Hepatocyte (in vitro differentiated cells): ENCODE data around the gene DPP3. TPM values are rescaled to one million over a fixed set of nuclear protein-coding genes. Genes with fewer than 3 reads are reported as not detected.

Experiments
- DNase-seq: peaks from one replicate; pipeline ENCODE4 v3.0.0-alpha.2; 2016; ENCODE audit warnings: low spot score
- H2AFZ ChIP-seq: fragments of 200-600 bp; sonication (generic); 2 replicates; pipeline ENCODE4 v1.6.0; 2016; ENCODE audit warnings: antibody characterized with exemption, mild to moderate bottlenecking
- H3K27ac ChIP-seq: fragments of 200-600 bp; sonication (generic); 2 replicates; pipeline ENCODE4 v1.5.1; 2016; ENCODE audit warnings: mild to moderate bottlenecking
- H3K27me3 ChIP-seq: fragments of 200-600 bp; sonication (generic); 2 replicates; pipeline ENCODE4 v1.6.1; 2016
- H3K36me3 ChIP-seq: fragments of 200-600 bp; sonication (generic); replicated peaks from 2 replicates; pipeline ENCODE4 v1.5.1; 2016; ENCODE audit warnings: low read depth; ENCODE audit not compliant: insufficient read depth
- H3K4me1 ChIP-seq: fragments of 200-600 bp; sonication (generic); 2 replicates; pipeline ENCODE4 v1.5.1; 2016; ENCODE audit warnings: mild to moderate bottlenecking, moderate library complexity; ENCODE audit not compliant: insufficient read depth
- H3K4me2 ChIP-seq: fragments of 200-600 bp; sonication (generic); 2 replicates; pipeline ENCODE4 v1.6.0; 2016
- H3K4me3 ChIP-seq: fragments of 200-600 bp; sonication (generic); 2 replicates; pipeline ENCODE4 v1.5.1; 2016; ENCODE audit warnings: mild to moderate bottlenecking
- H3K79me2 ChIP-seq: fragments of 200-600 bp; sonication (generic); 2 replicates; pipeline ENCODE4 v1.6.0; 2017; ENCODE audit warnings: mild to moderate bottlenecking
- H3K9me2 ChIP-seq: fragments of 200-600 bp; sonication (generic); replicated peaks from 2 replicates; pipeline ENCODE4 v1.6.0; 2017; ENCODE audit warnings: mild to moderate bottlenecking; ENCODE audit not compliant: insufficient read depth
- H3K9me3 ChIP-seq: fragments of 200-600 bp; sonication (generic); 2 replicates; pipeline ENCODE4 v1.5.1; 2016; ENCODE audit warnings: low read depth, mild to moderate bottlenecking
- H4K20me1 ChIP-seq: fragments of 200-600 bp; sonication (generic); 2 replicates; pipeline ENCODE4 v1.6.0; 2016; ENCODE audit warnings: mild to moderate bottlenecking; ENCODE audit not compliant: insufficient read depth, poor library complexity, severe bottlenecking
- CTCF ChIP-seq: fragments of 200-600 bp; sonication (generic); IDR thresholded peaks from 2 replicates; pipeline ENCODE4 v1.5.1; 2016; ENCODE audit warnings: antibody characterized with exemption, mild to moderate bottlenecking; ENCODE audit not compliant: poor library complexity
- EZH2 ChIP-seq: fragments of 200-600 bp; sonication (generic); IDR thresholded peaks from 2 replicates; pipeline ENCODE4 v1.6.1; 2016; ENCODE audit warnings: antibody characterized with exemption, mild to moderate bottlenecking, borderline replicate concordance
- EZH2phosphoT487 ChIP-seq: fragments of 200-600 bp; sonication (generic); IDR thresholded peaks from one replicate; pipeline ENCODE4 v1.6.1; 2018; ENCODE audit warnings: antibody characterized with exemption, mild to moderate bottlenecking, low read depth, moderate library complexity; ENCODE audit not compliant: unreplicated experiment, severe bottlenecking
- WGBS: methylation state at CpG from one replicate; pipeline ENCODE4 v1.1.6; 2016; ENCODE audit warnings: low lambda C conversion rate; ENCODE audit errors: missing lambda C conversion rate; 5-methylcytosine and 5-hydroxymethylcytosine counted together
- polyA plus RNA-seq: library from polyadenylated mRNA; unstranded; fragments of >200 nt; fragmentation: Nextera tagmentation; extraction: Ambion mirVana; gene quantifications from 2 replicates; pipeline ENCODE4 v1.2.1, GENCODE V29; 2016
- total RNA-seq: library from RNA; depleted of rRNA; stranded (reverse); fragments of >200 nt; gene quantifications from 2 replicates; pipeline ENCODE4 v1.2.3, GENCODE V29; 2014

Gene DPP3
- total and polyA plus RNA-seq, 2 experiments from 2014 or later, result 56.0 to 57.3 TPM

- no peak for TF ChIP-seq CTCF
- no peak for TF ChIP-seq EZH2phosphoT487
- no peak for TF ChIP-seq EZH2
- no peak overlapping the region for H3K27ac ChIP-seq
- H3K27me3 ChIP-seq, result no peaks in the 10 kb centered on the region
- 60% methylated on average over 9 of the region's 9 CpGs for WGBS
- no peak overlapping the region for H3K4me2 ChIP-seq
- no peaks in the 10 kb centered on the region for H3K9me3 ChIP-seq
- H4K20me1 ChIP-seq, result peaks cover 4% of the 10 kb centered on the region
- H3K9me2 ChIP-seq, result no peaks in the 10 kb centered on the region
- peaks cover 11% of the 10 kb centered on the region for H3K4me1 ChIP-seq
- no peak overlapping the region for H3K4me3 ChIP-seq
- no peak for DNase-seq
- peaks cover 18% of the 10 kb centered on the region for H3K79me2 ChIP-seq
- H3K36me3 ChIP-seq, result no peaks in the 10 kb centered on the region
- no peak overlapping the region for H2AFZ ChIP-seq
Measured at GRCh38 chr11:66476841-66477251, 3.4 kb upstream of the DPP3 start.

GRCh38 chr11:66477263-66478201 is 2.7 kb upstream of the DPP3 start:
- no peaks in the 10 kb centered on the region for H3K27me3 ChIP-seq
- no peak overlapping the region for H3K27ac ChIP-seq
- H3K36me3 ChIP-seq, result no peaks in the 10 kb centered on the region
- peaks cover 11% of the 10 kb centered on the region for H3K4me1 ChIP-seq
- H3K79me2 ChIP-seq, result peaks cover 21% of the 10 kb centered on the region
- TF ChIP-seq EZH2phosphoT487 (no peak), EZH2 (no peak), CTCF (no peak)
- no peak overlapping the region for H3K4me3 ChIP-seq
- WGBS, result 89% methylated on average over 11 of the region's 11 CpGs
- H3K9me3 ChIP-seq, result no peaks in the 10 kb centered on the region
- H4K20me1 ChIP-seq, result peaks cover 4% of the 10 kb centered on the region
- H3K9me2 ChIP-seq, result no peaks in the 10 kb centered on the region
- no peak overlapping the region for H3K4me2 ChIP-seq
- H2AFZ ChIP-seq, result no peak overlapping the region
- no peak for DNase-seq

GRCh38 chr11:66478729-66479393 is 1.4 kb upstream of the DPP3 start:
- Histone ChIP-seq H3K79me2 (peaks cover 21% of the 10 kb centered on the region), H3K9me2 (no peaks in the 10 kb centered on the region), H3K36me3 (no peaks in the 10 kb centered on the region), H3K27me3 (no peaks in the 10 kb centered on the region), H3K9me3 (no peaks in the 10 kb centered on the region), H3K4me3 (peak overlapping the region; percentile 31), H2AFZ (peak overlapping the region; percentile 73), H3K4me1 (peaks cover 11% of the 10 kb centered on the region), H4K20me1 (peaks cover 4% of the 10 kb centered on the region), H3K4me2 (peak overlapping the region; percentile 97), H3K27ac (peak overlapping the region; percentile 95)
- 50% methylated on average over 8 of the region's 8 CpGs for WGBS
- DNase-seq, result no peak
- TF ChIP-seq CTCF, result peak; percentile 67
- TF ChIP-seq EZH2phosphoT487, result no peak
